ENCODE measurements around the gene CRIP3.

GRCh38 chr6:43263314-43264178 lies 45.1 kb downstream of the CRIP3 start:
- TF ChIP-seq EZH2phosphoT487 (IDR thresholded peaks at IDR 0.05; ENCODE audit: insufficient read depth, low read depth) (no peak), EZH2 (IDR thresholded peaks at IDR 0.05; ENCODE audit: insufficient read depth, poor library complexity, severe bottlenecking) (no peak)
